GM18526 (cell line): Measurements from ENCODE around the gene SPACA7.

Experiments used
- POLR2A ChIP-seq: IDR thresholded peaks from 3 replicates; pipeline ENCODE4 v1.6.1; 2011; ENCODE audit not compliant: insufficient read length; ENCODE audit errors: extremely low read depth

Gene SPACA7

GRCh38 chr13:112462408-112462807, 86.3 kb downstream of the SPACA7 start:
- TF ChIP-seq POLR2A, result no peak

GRCh38 chr13:112464720-112465119, 88.6 kb downstream of the SPACA7 start:
- no peak for TF ChIP-seq POLR2A

- no peak for TF ChIP-seq POLR2A
Measured at GRCh38 chr13:112465251-112466131, 89.3 kb downstream of the SPACA7 start.

GRCh38 chr13:112466132-112467058, 90.2 kb downstream of the SPACA7 start:
- no peak for TF ChIP-seq POLR2A

- TF ChIP-seq POLR2A, result no peak
Measured at GRCh38 chr13:112467236-112467635, 91.1 kb downstream of the SPACA7 start.

- no peak for TF ChIP-seq POLR2A
Measured at GRCh38 chr13:112468069-112468468, 91.9 kb downstream of the SPACA7 start.

GRCh38 chr13:112469071-112469745, 93.1 kb downstream of the SPACA7 start:
- TF ChIP-seq POLR2A, result no peak

- TF ChIP-seq POLR2A, result no peak
Measured at GRCh38 chr13:112473818-112474217, 97.7 kb downstream of the SPACA7 start.

- no peak for TF ChIP-seq POLR2A
Measured at GRCh38 chr13:112474869-112475268, 98.7 kb downstream of the SPACA7 start.

GRCh38 chr13:112475889-112476288, 99.7 kb downstream of the SPACA7 start:
- no peak for TF ChIP-seq POLR2A

GRCh38 chr13:112477070-112477619, 101.0 kb downstream of the SPACA7 start:
- no peak for TF ChIP-seq POLR2A

- no peak for TF ChIP-seq POLR2A
Measured at GRCh38 chr13:112479389-112479788, 103.2 kb downstream of the SPACA7 start.

GRCh38 chr13:112481458-112481857, 105.3 kb downstream of the SPACA7 start:
- TF ChIP-seq POLR2A, result no peak

GRCh38 chr13:112483299-112483698, 107.1 kb downstream of the SPACA7 start:
- TF ChIP-seq POLR2A, result no peak
